Measurements from ENCODE around the gene CLTC. TPM values are rescaled to one million over a fixed set of nuclear protein-coding genes. Genes with fewer than 3 reads are reported as not detected.
A peak's percentile ranks its signal among the peaks of the same experiment; 100 is the strongest.

CLTC gene
- total and polyA plus RNA-seq, 2 of the 13 experiments (the other 11 are each of a cell fraction or from before 2014, with no cell fraction given): 134 to 283 TPM

- TF ChIP-seq ZNF792 (CRISPR knock-in tag; IDR thresholded peaks at IDR 0.05): peak; percentile 19; the same call in 1 of the 2 replicates
- 0 out of 2 replicates have a peak, but pooled peaks have one; percentile 22 for TF ChIP-seq ZNF124 (CRISPR knock-in tag; IDR thresholded peaks at IDR 0.05)
- 0 out of 2 replicates have a peak, but pooled peaks have one; percentile 18 for TF ChIP-seq YEATS2 (CRISPR knock-in tag; IDR thresholded peaks at IDR 0.05; ENCODE audit: borderline replicate concordance)
- peak; percentile 37 to 40; a peak in 3 of 4 replicates for TF ChIP-seq POLR2A (IDR thresholded peaks at IDR 0.05; ENCODE audit: insufficient read depth in 1 of 2, low read depth in 2 of 2, low read length in 2 of 2)
- TF ChIP-seq, protein P1, sequence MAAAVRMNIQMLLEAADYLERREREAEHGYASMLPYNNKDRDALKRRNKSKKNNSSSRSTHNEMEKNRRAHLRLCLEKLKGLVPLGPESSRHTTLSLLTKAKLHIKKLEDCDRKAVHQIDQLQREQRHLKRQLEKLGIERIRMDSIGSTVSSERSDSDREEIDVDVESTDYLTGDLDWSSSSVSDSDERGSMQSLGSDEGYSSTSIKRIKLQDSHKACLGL (CRISPR knock-in tag; IDR thresholded peaks at IDR 0.05): no peak
- TF ChIP-seq HNRNPK (IDR thresholded peaks at IDR 0.05; ENCODE audit: low read depth, low read length, poor library complexity, severe bottlenecking): no peak
- TF ChIP-seq RXRA (CRISPR knock-in tag; IDR thresholded peaks at IDR 0.05): no peak
- no peak for TF ChIP-seq ZNF777 (CRISPR knock-in tag; IDR thresholded peaks at IDR 0.05)
- TF ChIP-seq, protein P2, sequence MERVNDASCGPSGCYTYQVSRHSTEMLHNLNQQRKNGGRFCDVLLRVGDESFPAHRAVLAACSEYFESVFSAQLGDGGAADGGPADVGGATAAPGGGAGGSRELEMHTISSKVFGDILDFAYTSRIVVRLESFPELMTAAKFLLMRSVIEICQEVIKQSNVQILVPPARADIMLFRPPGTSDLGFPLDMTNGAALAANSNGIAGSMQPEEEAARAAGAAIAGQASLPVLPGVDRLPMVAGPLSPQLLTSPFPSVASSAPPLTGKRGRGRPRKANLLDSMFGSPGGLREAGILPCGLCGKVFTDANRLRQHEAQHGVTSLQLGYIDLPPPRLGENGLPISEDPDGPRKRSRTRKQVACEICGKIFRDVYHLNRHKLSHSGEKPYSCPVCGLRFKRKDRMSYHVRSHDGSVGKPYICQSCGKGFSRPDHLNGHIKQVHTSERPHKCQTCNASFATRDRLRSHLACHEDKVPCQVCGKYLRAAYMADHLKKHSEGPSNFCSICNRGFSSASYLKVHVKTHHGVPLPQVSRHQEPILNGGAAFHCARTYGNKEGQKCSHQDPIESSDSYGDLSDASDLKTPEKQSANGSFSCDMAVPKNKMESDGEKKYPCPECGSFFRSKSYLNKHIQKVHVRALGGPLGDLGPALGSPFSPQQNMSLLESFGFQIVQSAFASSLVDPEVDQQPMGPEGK (CRISPR knock-in tag; IDR thresholded peaks at IDR 0.05): peak; percentile 65
- no peak for TF ChIP-seq ZNF446 (CRISPR knock-in tag; IDR thresholded peaks at IDR 0.05)
- no peak for TF ChIP-seq ZNF282 (IDR thresholded peaks at IDR 0.05; ENCODE audit: partially characterized antibody)
- TF ChIP-seq THAP11 (CRISPR knock-in tag; IDR thresholded peaks at IDR 0.05): peak; percentile 39
- 0 out of 2 replicates have a peak, but pooled peaks have one; percentile 13 for TF ChIP-seq KLF11 (CRISPR knock-in tag; IDR thresholded peaks at IDR 0.05)
- no peak for TF ChIP-seq CHCHD3 (CRISPR knock-in tag; IDR thresholded peaks at IDR 0.05)
Measured at GRCh38 chr17:59620518-59621259, 994 bp downstream of the CLTC start (continued).
